Suppressor macrophage treated with lipopolysaccharide for 1 hour (primary cell): ENCODE data around the gene HS2ST1.

ENCODE experiments used
- DNase-seq, 3 donors: peaks; one replicate each; pipeline ENCODE4 v3.0.0-alpha.2; 2020 to 2022

Gene HS2ST1

DNA sequence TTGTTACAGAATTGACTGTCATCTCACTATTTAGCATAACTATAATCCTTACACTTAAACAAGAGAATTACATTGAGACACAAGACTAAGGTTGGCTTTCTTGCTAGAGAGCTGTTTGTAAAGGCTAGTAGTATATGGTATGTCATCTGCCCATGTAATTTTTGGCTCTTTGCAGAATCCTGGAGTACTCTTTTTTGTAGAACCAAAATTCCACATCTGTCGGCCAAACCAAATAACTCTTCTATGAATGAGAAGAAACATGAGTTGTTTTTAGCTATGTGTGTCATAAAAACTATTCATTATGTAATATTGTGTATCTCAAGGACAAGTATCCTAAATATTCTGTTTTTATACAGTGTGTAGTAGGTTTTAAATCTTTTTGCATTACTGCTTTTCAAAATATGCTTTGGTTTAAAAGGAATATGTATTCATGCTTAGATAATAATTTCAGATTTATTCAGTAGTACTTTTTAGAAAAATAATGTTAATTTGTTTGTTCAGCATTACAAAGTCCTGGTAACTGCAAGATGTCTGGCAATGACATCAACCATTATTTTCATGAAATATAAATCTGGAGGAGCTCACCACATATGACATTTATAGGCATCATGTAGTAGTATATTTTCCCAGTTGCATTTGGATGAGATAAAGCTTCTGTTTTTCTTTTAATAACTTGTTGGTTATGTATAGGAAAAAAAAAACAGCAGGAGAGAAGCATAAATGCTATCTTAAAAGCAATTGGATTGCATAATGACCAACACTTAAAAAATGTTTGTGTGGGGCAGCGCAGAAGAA lies 159.8 kb downstream of the HS2ST1 start:
- DNase-seq, result no peak

DNA sequence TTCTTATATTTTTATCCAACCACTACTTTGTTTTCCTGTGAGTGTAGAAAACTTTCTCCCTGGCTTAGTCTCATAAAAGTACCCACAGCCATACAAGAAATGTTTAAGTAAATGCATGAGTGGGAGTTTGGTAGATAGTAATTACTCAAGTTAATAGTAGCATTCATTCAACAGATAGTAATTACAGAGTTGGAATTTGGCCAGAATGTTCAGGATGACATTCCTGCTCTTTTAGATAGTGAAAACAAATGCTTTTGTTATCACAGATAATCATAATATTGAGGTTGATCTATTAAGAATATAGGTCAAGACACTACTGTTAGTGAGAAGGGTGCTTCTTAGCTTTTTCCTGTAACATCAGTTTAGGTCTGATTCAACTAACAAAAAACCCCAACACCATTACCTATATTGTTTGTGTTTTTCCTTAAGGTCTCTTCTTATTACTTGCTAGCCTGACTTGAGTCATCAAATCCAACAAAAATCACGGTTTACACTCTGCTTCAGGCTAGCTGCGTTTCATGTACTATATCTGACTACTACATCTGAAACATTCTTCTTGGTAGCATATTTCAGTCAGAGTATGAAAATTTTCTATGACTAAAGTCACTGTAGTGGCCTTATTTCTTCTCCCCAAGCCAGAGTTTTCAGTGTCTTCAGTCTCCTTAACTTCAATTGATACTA lies 163.7 kb downstream of the HS2ST1 start:
- no peak for DNase-seq

DNA sequence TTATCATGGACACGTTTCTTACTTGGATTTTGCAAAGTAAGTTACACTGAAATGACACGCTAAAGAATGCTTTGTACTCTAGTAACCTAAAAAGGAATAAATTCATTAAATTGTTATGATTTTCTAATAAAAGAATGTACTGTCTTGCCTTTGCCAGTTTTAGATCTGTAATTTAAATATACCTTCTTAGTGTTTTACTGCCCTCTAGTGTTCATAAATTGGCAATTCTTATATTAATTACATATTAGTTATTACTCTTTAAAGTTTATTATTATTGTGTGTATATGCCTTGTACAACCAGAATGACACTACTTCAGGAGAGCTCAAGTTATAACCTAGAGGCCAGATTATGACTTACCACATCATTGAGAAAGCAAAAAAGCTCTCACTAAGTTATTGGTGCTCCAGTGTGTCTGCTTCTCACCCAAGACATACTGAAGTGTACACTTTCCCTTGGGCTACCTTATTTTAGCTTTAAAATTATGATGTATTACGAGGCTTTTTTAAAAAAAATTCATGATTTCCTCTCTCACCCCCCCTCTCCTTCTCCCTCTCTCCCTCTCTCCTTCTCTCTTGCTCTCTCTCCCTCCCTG lies 169.9 kb downstream of the HS2ST1 start:
- DNase-seq, result peak; percentile 40 to 81 (median 75)

DNA sequence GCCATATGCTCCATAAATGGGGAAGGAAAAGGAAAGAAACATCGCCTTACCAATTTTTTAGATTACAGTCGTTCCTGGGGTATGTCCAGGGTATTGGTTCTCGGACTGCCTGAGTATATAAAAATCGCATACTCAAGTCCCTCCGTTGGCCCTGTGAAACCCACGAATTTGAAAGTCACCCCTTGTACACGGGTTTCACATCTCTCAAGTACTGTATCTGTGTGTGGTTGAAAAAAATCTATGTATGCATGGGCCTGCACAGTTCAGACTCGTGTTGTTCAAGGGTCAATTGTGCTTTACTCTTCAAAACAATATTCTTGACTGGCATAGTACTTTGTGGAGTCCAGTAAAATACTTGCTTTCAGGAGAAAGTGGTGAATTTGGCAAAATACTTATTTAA lies 171.7 kb downstream of the HS2ST1 start:
- no peak for DNase-seq

DNA sequence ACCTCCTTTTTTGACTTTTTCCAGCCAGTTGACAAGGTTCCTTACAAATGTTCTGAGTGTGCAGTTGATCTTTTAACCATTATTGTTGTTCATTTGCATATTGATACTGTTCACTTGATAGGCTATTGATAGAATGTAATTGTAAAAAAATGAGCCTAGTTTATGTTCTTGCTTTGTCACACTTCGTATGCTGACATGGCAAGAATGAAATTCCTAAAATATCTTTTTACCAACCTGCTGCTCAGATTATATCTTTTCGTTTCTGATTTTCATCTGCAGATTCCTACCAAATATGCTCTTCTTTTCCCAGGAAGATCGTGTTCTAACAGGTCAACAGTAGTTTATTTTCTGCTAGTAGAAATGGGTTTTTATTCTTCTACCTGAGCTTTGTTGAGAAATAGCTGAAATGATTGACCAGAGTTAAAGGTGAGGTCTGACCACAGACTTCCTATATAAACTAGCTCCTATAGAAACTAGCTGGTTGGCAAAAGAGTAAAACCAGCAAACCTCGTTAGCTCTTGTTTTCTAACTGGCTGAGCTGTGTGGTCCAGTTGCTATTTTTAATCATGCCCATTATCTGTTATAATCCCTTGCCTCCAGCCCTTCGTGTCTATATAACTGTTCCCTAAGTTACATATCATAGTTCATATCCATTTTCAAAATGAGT lies 174.8 kb downstream of the HS2ST1 start:
- DNase-seq, result no peak

DNA sequence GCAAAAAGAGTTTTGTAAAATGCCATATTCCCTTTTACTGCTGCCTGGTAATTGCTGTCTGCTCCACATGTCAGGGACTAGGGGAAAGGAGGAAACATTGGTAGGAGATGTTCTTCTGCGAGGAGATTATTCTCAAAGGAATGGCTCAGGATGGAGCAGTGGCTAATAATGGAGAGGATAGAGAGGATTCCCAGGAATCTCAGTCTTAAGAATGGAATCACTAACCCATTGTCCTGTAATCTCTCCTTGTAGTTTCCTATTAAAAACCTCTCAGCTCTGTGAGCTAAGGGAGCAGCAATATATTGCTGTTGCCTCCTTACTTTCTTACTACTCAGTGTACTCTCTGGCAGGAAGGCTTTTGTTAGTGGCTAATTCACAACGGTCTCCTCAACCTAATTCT lies 175.4 kb downstream of the HS2ST1 start:
- DNase-seq, result no peak

DNA sequence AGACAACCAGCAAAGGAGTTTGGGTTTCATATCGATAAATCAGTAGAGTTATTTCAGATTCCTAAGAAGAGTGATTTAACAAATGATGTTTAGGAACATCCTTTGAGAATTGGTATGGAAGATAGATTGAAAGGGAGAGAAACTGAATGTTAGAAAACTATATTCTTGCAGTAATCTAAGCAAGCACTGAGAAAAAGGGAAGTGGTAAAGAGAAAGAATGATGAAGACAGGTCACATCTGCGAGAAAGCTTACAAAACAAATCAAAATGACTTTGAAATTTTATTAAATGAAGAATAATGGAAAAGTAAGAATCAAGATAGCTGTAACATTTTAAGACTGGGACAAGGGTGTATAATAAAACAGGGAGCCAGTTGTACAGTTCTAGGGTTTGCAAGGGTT lies 177.0 kb downstream of the HS2ST1 start:
- DNase-seq, result peak in 2 of 3 donors; percentile 10 to 21

DNA sequence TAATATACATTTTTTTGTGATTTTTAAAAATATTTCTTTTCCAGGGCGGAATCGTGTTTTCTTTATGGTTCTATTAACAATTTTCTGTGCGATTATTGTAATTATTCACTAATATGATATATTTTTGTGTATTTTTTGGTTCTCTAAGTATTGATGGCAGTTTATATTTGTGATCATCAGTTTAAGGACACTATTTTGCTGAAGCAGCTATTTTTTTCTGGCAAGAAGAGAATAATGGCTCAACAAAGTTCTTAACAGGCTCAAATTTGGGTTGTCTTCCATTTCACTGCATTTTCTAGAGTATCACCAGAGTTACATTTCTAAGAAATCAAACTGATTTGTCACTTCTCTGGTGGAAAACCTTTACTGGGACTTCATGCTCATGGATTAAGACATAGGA lies 178.4 kb downstream of the HS2ST1 start:
- DNase-seq, result no peak

DNA sequence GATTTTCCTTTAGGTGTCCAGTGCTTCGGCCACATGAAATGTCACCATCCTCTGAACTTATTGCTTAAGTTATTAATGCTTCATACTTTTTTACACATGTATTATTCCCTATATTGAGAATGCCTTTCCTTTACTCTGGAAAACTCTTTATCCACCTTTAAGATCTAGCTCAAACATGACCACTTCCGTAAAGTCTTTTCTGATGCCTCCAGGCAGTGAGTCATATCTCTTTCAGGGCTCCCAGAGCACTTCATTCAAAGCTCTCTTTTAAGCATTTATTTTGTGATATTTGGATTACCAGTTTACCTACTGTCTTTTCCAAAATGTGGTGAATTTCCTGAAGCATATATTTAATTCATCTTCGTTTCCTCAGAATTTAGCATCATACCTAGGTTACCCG lies 178.9 kb downstream of the HS2ST1 start:
- no peak for DNase-seq

DNA sequence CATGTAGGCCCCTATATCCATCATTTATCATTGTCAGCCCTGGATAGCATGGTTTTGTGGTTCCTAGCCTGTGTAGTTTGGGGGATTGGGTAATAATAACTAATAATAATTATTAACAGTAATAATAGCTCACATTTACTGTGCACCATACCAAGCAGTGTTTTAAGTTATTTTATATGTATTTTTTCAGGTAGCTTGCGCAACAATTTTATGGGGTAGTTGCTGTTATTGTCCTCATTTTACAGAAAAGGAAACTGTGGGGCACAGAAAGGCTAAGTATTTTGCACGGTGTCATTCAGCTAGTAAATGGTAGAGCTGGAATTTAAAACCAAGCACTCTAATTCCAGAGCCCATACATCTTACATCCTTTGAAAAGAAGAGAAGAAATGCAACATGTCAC lies 179.8 kb downstream of the HS2ST1 start:
- no peak for DNase-seq

DNA sequence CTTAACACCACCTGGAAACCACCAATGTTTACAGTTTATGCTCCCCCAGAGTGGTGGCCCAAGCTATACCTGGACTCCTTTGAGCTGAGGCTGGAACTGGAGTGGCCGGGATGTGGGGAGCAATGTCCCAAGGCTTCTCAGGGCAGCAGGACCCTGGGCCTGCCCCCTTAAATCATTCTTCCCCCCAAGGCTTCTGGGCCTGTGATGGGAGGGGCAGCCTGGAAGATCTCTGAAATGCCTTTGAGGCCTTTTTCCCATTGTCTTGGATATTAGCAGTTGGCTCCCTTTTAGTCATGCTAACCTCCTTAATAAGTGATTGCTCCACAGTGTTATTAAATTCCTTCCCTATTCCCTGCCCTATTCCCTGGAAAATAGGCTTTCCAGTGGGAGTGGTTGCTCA lies 185.8 kb downstream of the HS2ST1 start:
- no peak for DNase-seq

DNA sequence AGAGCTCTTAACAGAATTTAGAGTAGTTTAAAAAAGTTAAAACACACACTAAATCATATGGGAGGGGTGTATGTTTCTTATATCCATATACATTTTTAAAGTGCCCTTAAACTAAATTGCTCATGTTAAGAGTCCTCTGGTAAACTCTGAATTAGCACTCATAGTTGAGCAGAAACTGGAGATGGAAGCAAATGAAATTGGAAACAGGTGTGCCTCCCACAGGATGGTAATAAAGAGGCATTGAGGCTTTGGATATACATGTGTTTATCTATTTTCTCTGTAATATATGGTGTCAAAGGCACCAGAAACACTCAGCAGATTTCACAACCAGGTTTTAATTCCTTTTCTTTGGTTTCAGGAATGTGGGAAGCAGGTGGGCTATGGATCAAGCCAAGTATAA lies 188.6 kb downstream of the HS2ST1 start:
- no peak for DNase-seq

DNA sequence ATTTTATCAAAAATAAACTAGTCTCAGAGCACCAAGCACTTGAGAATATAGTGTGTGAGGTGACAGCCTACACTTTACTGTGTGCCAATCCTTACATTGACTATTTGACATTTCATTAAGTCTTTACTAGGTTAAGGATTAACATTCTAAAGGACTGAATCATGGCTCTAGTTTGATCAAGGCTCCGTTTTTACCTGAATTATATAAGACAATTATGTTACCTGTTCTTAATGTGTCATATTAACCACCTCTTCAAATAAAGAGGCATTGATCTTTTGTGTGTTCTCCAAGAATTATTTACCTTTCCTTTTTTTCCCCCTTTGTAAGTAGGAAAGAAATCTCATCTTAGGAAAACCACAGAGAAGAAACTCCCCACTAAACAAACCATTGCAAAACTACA lies 189.7 kb downstream of the HS2ST1 start:
- DNase-seq, result no peak

DNA sequence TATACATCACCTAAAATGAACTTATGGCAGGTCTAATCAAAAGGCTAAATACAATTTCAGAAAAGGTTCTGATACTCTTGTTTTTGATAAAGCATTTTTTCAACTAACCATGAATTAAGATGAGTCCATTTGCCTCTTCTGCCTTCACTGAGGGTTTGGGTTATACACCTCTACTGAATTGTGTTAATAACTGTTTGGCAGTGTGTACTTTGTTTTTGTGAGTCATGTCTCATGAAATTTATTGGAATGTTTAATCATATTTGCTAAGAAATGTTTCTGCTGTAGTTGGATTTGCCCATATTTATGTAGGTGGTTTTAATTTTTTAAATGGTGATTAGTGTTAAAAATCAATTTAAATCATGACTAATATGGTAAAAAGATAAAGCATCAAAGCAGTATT lies 190.5 kb downstream of the HS2ST1 start:
- DNase-seq, result no peak

DNA sequence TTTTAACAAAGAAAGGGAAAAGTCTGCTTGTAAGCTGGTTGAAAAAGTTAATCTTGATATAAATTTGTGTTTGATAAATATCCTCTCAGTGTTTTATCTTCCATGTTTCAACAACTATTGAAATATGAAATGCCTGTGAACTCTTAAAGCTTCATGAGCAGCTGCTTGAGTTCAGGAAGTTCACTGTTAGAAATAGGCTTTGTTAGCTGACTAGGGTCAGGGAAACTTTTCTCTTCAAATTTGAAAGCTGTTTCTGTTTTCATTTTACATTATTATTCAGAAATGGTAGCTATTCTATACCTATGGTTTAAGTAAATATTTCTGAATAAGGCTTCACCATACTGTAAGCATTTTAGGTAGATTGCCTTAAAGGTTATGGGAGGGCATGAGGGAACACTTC lies 191.7 kb downstream of the HS2ST1 start:
- no peak for DNase-seq

DNA sequence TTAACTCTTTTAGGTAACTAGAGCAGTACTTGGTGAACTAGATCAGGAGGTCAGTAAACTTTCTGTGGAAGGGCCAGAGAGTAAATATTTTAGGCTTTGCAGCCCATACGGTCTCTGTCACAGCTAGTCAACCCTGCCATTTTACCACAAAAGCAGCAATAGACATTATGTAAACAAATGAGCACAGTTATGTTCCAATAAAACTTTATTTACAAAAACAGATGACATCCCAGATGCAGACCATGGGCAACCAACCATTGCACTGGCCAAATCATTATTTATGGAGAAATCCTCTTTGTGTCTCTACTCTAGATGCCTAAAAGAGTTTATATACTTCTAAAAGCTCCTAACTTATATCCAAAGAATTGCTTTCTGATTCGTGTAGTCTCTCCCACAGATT lies 192.4 kb downstream of the HS2ST1 start:
- no peak for DNase-seq

DNA sequence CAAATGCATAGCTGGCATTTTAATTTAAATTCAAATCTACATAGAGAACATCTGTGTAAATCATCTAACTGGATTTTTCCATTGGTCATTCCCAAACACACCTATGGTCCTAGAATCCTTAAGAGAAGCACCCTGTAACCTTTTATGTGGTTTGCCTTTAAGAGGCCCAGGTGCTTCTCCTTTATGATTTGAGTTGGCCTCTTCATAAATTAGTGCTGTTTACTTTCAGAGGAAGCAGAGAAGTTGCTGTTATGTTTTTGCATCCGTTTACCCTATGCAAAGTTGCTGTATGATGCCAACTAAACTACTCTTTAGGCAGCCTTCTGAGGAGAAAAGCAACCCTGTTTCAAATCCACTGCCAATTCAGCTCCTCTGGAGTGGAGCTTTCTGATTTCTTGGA lies 193.8 kb downstream of the HS2ST1 start:
- DNase-seq, result no peak

DNA sequence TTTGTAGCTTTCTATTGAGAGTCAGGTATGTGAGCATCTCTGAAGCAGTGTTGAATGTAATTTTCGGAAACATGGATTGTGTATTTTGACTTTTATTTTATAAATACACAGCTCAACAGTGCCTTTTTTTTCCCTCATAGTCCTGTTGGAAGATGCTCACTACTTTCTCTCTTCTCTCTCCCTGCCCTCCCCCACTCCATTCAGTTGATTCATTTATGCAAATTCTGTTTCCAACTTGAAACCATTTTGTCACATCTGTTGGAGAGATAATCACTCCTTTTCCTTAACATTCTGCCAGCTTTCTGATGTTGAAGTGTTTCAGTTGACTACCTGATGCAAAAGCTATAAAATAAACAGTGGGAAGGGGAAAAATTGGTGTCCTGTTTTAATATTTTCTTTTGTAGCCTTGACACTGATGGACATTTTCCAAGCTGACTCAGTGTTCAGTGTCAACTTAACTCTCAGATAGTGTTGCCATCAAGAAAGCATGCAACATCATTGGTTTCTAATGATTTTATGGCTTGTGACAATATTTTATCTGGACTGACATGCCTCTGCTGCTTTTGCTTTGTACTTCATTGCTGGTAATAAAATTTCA lies 194.5 kb downstream of the HS2ST1 start:
- no peak for DNase-seq

DNA sequence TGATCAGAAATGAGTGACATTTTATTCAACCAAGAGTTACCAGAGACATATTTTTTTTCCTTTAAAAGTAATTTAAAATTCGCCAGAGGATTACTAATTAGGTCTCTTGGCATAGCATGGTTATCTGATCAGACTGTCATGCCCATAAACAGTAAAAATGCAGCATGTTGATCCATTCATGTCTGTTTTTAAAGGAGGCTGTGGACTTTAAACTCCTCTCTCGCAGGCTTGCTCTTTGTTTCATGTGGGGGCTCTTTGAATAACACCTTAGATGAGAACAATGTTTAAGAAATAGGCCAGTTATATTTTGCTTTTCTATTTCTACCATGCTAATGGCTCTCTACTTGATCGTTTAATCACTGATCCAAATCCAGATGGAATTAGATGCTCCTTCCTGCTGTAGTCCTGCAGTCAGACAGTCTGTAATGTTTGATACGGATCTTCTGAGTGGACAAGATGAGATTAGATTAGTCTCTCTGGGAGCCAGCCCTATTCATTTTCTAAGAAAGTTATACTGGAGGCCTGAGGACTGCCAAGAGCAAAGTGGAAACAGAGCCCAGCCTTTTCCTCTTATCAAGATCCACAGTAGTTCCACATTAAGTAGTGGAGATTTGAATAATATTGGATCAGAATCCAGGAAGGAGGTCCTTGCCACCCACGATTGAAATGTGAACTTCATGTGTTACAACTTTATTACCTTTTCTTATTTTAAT lies 197.4 kb downstream of the HS2ST1 start:
- no peak for DNase-seq

DNA sequence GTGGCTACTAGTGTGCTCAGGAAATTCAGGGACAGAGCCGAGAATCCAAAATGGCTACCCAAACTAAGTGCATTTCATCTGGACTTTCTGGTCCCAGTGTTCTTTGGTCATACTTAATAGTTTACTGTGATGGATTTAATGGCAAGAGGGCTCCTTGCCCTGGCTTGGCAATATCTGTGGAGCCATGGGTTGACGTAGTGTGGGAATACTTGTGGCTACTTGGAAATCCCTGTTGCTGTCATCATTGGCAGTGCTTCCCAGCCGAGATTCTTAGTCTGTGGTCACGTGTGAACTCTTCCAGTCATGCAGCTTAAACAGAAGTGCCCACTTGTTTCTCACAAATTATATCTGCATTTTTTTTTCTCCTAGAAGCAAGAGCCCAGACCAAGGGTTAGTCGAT lies 198.9 kb downstream of the HS2ST1 start:
- no peak for DNase-seq

DNA sequence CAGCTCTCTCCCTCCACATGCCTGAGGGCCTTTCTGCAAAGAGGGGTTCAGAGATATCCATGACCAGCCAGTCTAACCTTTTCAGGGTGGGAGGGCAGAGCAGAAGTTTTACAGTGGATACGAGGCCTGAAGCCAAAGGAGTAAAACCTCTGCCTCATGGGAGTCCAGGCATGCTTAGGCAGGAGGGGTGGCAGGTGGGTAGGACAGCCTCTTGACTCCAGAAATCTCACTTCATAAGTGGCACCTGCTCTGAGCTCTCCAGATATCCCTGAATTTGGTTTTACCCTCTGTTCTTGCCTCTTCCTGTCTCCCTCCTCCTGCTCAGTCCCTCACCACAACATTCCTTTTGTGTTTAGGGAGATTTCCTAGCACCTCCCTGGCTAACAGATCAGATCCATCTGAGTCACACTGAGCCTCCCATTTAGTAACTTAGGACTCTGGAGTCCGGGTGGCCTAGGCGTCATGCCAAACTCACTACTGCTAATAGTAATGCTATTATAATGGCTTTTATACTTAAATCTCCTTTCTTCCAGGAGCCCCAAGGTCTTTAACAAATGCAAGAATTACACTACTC lies 201.0 kb downstream of the HS2ST1 start:
- DNase-seq, result no peak

DNA sequence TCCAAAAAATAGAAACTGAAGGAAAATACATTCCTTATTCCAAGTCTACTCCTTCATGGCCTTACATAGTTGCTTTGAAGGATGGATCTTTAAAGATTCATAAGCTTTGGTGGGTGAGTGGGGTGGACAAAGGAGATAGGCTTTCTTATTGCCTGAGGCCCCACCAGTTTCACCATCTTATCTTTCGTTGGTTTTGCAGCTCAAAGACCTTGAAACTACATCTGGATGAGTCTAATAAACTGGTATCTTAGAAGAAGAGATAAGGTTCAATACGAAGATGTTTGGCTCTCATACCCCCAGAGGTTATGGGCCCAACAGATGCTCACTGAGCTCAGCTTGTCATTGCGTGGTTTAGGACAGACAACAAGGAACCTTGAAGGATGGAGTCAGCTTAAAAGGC lies 201.5 kb downstream of the HS2ST1 start:
- no peak for DNase-seq
